SK-N-SH (cell line): ENCODE results near the gene CHRNA5.
A peak's percentile ranks its signal among the peaks of the same experiment; 100 is the strongest.

Experiments
- CTCF ChIP-seq: fragments of 200-600 bp; sonication (generic); IDR thresholded peaks from 2 replicates; pipeline ENCODE4 v1.6.1; 2017; ENCODE audit warnings: antibody characterized with exemption, mild to moderate bottlenecking, moderate library complexity
- EP300 ChIP-seq, 2 experiments: IDR thresholded peaks; 2 replicates each; pipeline versions ENCODE4 v1.4.0 to v1.6.1; 2012; ENCODE audit warnings: borderline replicate concordance in 1 of 2, low read depth in 1 of 2, low read length in 1 of 2
- JUND ChIP-seq: IDR thresholded peaks from 2 replicates; pipeline ENCODE4 v1.4.0; 2012
- POLR2AphosphoS5 ChIP-seq: IDR thresholded peaks from 2 replicates; pipeline ENCODE4 v1.6.1; 2012; ENCODE audit warnings: low read depth, low read length
- TAF1 ChIP-seq: IDR thresholded peaks from 2 replicates; pipeline ENCODE4 v1.6.1; 2012; ENCODE audit warnings: low read depth, mild to moderate bottlenecking, low read length, moderate library complexity, borderline replicate concordance
- TEAD4 ChIP-seq: IDR thresholded peaks from 2 replicates; pipeline ENCODE4 v1.4.0; 2012; ENCODE audit warnings: mild to moderate bottlenecking, borderline replicate concordance; ENCODE audit not compliant: insufficient read depth
- USF1 ChIP-seq: IDR thresholded peaks from 2 replicates; pipeline ENCODE4 v1.4.0; 2012; ENCODE audit warnings: low read depth, borderline replicate concordance

- peak in 1 of 2 experiments; percentile 44; a peak in 1 of 4 replicates for TF ChIP-seq EP300 (IDR thresholded peaks at IDR 0.05; ENCODE audit: borderline replicate concordance in 1 of 2, low read depth in 1 of 2, low read length in 1 of 2)
- no peak for TF ChIP-seq USF1
- no peak for TF ChIP-seq TAF1
- TF ChIP-seq CTCF = peak; percentile 78
- TF ChIP-seq JUND = no peak
- TF ChIP-seq POLR2AphosphoS5 = no peak
- no peak for TF ChIP-seq TEAD4
Observed at GRCh38 chr15:78638658-78639314, 73.5 kb downstream of the CHRNA5 start.
